Stomach (tissue), 9 donors: Measurements from ENCODE around the gene SOX10. TPM values are rescaled to one million over a fixed set of nuclear protein-coding genes. Genes with fewer than 3 reads are reported as not detected.

Experiments used
- DNase-seq, 2 donors: peaks; one replicate each; pipeline versions ENCODE4 v3.0.0 to v3.0.0-alpha.2; 2013 to 2019
- H3K27ac ChIP-seq, 5 donors: fragments of 200-600 bp in 4 of 5; sonication (generic) in 4 of 5; one replicate each; pipeline ENCODE4 v1.5.1; 2013 to 2019; ENCODE audit warnings: mild to moderate bottlenecking in 1 of 5, moderate library complexity in 1 of 5
- H3K27me3 ChIP-seq, 3 donors: fragments of 200-600 bp; sonication (generic); one replicate each; pipeline ENCODE4 v1.5.1; 2017 to 2019; ENCODE audit warnings: mixed run types in 1 of 3
- H3K36me3 ChIP-seq, 4 donors: fragments of 200-600 bp; sonication (generic); 1 replicate in 3 of 4; 2 replicates in 1 of 4; pipeline ENCODE4 v1.5.1; 2016 to 2019
- H3K4me1 ChIP-seq, 4 donors: fragments of 200-600 bp; sonication (generic); one replicate each; pipeline ENCODE4 v1.5.1; 2016 to 2019
- H3K4me3 ChIP-seq, 4 donors: fragments of 200-600 bp; sonication (generic) in 3 of 4; one replicate each; pipeline ENCODE4 v1.5.1; 2016 to 2019; ENCODE audit warnings: mild to moderate bottlenecking in 1 of 4
- H3K9me3 ChIP-seq, 4 donors: fragments of 200-600 bp; sonication (generic); one replicate each; pipeline ENCODE4 v1.5.1; 2016 to 2019
- CTCF ChIP-seq, 7 experiments: fragments of 450-650 bp in 4 of 7; fragments of 200-600 bp in 3 of 7; sonication (generic) in 3 of 7; IDR thresholded peaks; one replicate each; pipeline ENCODE4 v1.5.1; 2016 to 2019; ENCODE audit warnings: antibody characterized with exemption in 7 of 7, control low read depth in 2 of 7, mild to moderate bottlenecking in 1 of 7
- EP300 ChIP-seq: sonication (generic); formaldehyde crosslinking; IDR thresholded peaks from one replicate; pipeline ENCODE4 v1.6.1; 2017; ENCODE audit warnings: antibody characterized with exemption
- POLR2A ChIP-seq, 4 donors: fragments of 450-650 bp; IDR thresholded peaks; one replicate each; pipeline ENCODE4 v1.6.1; 2016; ENCODE audit warnings: antibody characterized with exemption in 4 of 4, control low read depth in 2 of 4, mild to moderate bottlenecking in 1 of 4, moderate library complexity in 1 of 4
- POLR2AphosphoS5 ChIP-seq, 3 donors: sonication (generic); formaldehyde crosslinking; IDR thresholded peaks; one replicate each; pipeline ENCODE4 v1.6.1; 2016; ENCODE audit warnings: antibody characterized with exemption in 3 of 3
- WGBS, 5 donors: extraction: QIAGEN DNeasy Blood & Tissue Kit in 3 of 5; methylation state at CpG; one replicate each; pipeline versions ENCODE4 v1.1.5 to v1.1.7; 2013 to 2018; 5-methylcytosine and 5-hydroxymethylcytosine counted together
- intact Hi-C: fragments of 100-400 bp; cut with DNase I; formaldehyde crosslinking; loops from one replicate; pipeline ENCODE4 v1.15.1; 2023; ENCODE audit warnings: low total_unique reads
- polyA plus RNA-seq, 3 donors: library from polyadenylated mRNA; stranded (reverse); fragments of 200-250 nt; gene quantifications; one replicate each; pipeline ENCODE4 v1.2.3, GENCODE V29; 2013
- total RNA-seq, 5 donors: library from RNA; depleted of rRNA; stranded (reverse); fragments of >200 nt; gene quantifications; one replicate each; pipeline versions ENCODE4 v1.1.0 to v1.2.3, GENCODE V29; 2014 to 2016
- donor health status: healthy with polysubstance abuse.
- donor health status: Bipolar disorder and iron deficiency.
- donor health status: healthy.

SOX10 gene
- total and polyA plus RNA-seq, 8 donors = 1.7 to 4.9 (median 3.0) TPM; not detected in 2

DNA sequence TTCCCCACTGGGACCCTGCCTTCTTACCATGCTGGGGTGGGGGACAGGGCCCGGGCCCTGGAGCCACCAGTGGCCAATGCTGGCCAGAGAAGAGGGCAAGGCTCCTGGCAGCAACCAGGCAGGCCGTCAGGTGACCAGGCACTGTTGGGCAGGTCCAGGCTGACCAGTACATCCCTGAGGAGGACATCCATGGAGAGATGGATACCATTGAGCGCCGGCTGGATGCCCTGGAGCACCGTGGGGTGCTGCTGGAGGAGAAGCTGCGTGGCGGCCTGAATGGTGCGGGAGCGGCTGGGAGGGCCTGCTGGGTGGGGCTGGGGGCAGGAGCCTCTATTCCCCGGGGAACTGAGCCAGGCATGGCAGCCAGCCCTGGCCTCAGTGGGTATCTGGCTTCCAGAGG lies 52.0 kb downstream of the SOX10 start:
- TF ChIP-seq POLR2A (IDR thresholded peaks at IDR 0.05) = no peak
- H3K27ac ChIP-seq = peak overlapping the region; percentile 59 to 83 (median 78)
- H3K27me3 ChIP-seq = no peaks in the 10 kb centered on the region
- peaks cover 57 to 73% (median 62%) of the 10 kb centered on the region in 4 donors for H3K4me1 ChIP-seq
- DNase-seq = no peak
- H3K9me3 ChIP-seq = no peaks in the 10 kb centered on the region
- intact Hi-C loops = no loop called here
- 33 to 70% (median 56%) methylated on average over 9 to 10 of the region's 10 CpGs for WGBS, 5 donors
- no peak overlapping the region for H3K4me3 ChIP-seq
- H3K36me3 ChIP-seq = peaks cover 46 to 81% (median 76%) of the 10 kb centered on the region in 4 donors

GRCh38 chr22:37931893-37932389 lies 52.4 kb downstream of the SOX10 start:
- H3K4me3 ChIP-seq = no peak overlapping the region
- intact Hi-C loops = no loop called here
- H3K27me3 ChIP-seq = no peaks in the 10 kb centered on the region
- peak overlapping the region; percentile 59 to 83 (median 78) for H3K27ac ChIP-seq
- WGBS, 5 donors = 46 to 78% (median 50%) methylated on average over 5 to 6 of the region's 6 CpGs
- no peak for TF ChIP-seq CTCF (IDR thresholded peaks at IDR 0.05)
- TF ChIP-seq POLR2A (IDR thresholded peaks at IDR 0.05) = no peak
- no peak for TF ChIP-seq EP300
- TF ChIP-seq POLR2AphosphoS5 (IDR thresholded peaks at IDR 0.05) = peak in 2 of 3 donors; percentile 14 to 59
- H3K4me1 ChIP-seq = peaks cover 57 to 76% (median 64%) of the 10 kb centered on the region in 4 donors
- H3K9me3 ChIP-seq = no peaks in the 10 kb centered on the region
- no peak for DNase-seq
- peaks cover 46 to 81% (median 76%) of the 10 kb centered on the region in 4 donors for H3K36me3 ChIP-seq

GRCh38 chr22:37930952-37931440 lies 53.4 kb downstream of the SOX10 start:
- 24 to 61% (median 39%) methylated on average over 2 of the region's 2 CpGs for WGBS, 5 donors
- no peak for TF ChIP-seq POLR2A (IDR thresholded peaks at IDR 0.05)
- intact Hi-C loops = no loop called here
- Histone ChIP-seq H3K36me3 (peaks cover 46 to 81% (median 76%) of the 10 kb centered on the region in 4 donors), H3K27ac (peak overlapping the region; percentile 59 to 83 (median 79)), H3K9me3 (no peaks in the 10 kb centered on the region), H3K4me1 (peaks cover 57 to 85% (median 70%) of the 10 kb centered on the region in 4 donors), H3K4me3 (no peak overlapping the region), H3K27me3 (no peaks in the 10 kb centered on the region)
- DNase-seq = no peak

- TF ChIP-seq CTCF (IDR thresholded peaks at IDR 0.05) (peak in 5 of 7 experiments; percentile 17 to 42 (median 25)), EP300 (no peak)
- H3K27me3 ChIP-seq = no peaks in the 10 kb centered on the region
- no peaks in the 10 kb centered on the region for H3K9me3 ChIP-seq
- intact Hi-C loops = no loop called here
- DNase-seq = no peak
- H3K4me1 ChIP-seq = peaks cover 63 to 91% (median 76%) of the 10 kb centered on the region in 4 donors
- peak overlapping the region; percentile 59 to 83 (median 79) for H3K27ac ChIP-seq
- 45 to 81% (median 56%) methylated on average over 11 of the region's 11 CpGs for WGBS, 5 donors
- no peak overlapping the region for H3K4me3 ChIP-seq
- H3K36me3 ChIP-seq = peaks cover 51 to 81% (median 76%) of the 10 kb centered on the region in 4 donors
Observed at GRCh38 chr22:37930270-37930951, 53.9 kb downstream of the SOX10 start.

DNA sequence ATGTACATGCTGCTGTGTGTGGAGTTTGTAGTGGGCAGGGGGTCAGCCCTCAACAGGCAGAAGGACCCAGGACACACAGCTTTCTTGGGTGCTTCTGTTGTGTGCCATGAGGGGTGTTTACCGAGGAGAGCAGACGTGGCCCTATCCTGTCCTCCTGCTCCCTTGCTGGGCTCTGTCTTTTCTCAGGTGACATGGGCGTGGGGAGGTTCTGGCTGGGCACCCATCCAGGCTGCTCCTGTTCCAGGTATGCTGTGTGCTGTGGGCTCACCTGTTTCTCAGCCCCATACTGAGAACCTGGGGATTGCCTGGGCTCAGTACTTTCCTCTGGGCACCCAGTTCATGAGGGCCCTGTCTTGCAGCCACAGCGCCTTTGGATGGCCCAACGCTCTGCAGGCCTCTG lies 55.0 kb downstream of the SOX10 start:
- TF ChIP-seq POLR2A (IDR thresholded peaks at IDR 0.05) (no peak), POLR2AphosphoS5 (IDR thresholded peaks at IDR 0.05) (no peak), EP300 (no peak), CTCF (IDR thresholded peaks at IDR 0.05) (no peak)
- Histone ChIP-seq H3K27ac (peak overlapping the region; percentile 59 to 83 (median 79)), H3K27me3 (no peaks in the 10 kb centered on the region), H3K9me3 (no peaks in the 10 kb centered on the region), H3K4me3 (no peak overlapping the region), H3K36me3 (peaks cover 55 to 84% (median 81%) of the 10 kb centered on the region in 4 donors), H3K4me1 (peaks cover 67 to 92% (median 83%) of the 10 kb centered on the region in 4 donors)
- DNase-seq = peak in 1 of 2 donors; percentile 88
- 40 to 63% (median 51%) methylated on average over 4 to 5 of the region's 5 CpGs; no CpG with 5 or more reads in 1 of the 5 donors for WGBS, 5 donors
- intact Hi-C loops = no loop called here
